PFSK-1 (cell line): ENCODE measurements around the gene MLIP.

Source experiments
- SIN3A ChIP-seq: IDR thresholded peaks from 2 replicates; pipeline ENCODE4 v1.6.1; 2012; ENCODE audit warnings: mild to moderate bottlenecking, low read length, moderate library complexity, borderline replicate concordance; ENCODE audit not compliant: insufficient read depth
- TF ChIP-seq, protein P1 (sequence below), 2 experiments: IDR thresholded peaks; 2 replicates each; pipeline versions ENCODE4 v1.6.1 to v1.8.0; 2011 to 2012; ENCODE audit warnings: low read depth in 2 of 2, low read length in 2 of 2, control low read depth in 1 of 2, inconsistent platforms in 1 of 2, mild to moderate bottlenecking in 1 of 2, moderate library complexity in 1 of 2; ENCODE audit not compliant: insufficient read depth in 1 of 2

DNA sequence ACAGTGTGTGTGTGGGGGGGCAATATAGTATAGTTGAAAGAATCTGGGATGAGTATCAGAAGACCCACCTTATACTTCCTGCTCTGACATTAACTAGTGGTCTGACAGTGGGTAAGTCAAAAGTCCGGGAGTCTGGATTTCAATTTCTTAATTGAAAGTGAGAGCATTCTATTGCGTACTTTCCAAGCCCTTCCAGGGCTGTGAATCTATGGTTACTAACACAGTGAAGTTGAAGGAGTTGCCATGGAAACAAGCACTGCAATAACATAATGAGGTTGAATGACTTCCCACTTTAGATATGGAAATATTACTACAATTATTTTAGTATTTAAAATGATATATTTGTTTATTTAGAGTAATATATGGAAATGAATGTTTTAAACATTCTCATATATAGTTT, 80.2 kb downstream of the MLIP start:
- TF ChIP-seq SIN3A, result no peak
- TF ChIP-seq, protein P1, sequence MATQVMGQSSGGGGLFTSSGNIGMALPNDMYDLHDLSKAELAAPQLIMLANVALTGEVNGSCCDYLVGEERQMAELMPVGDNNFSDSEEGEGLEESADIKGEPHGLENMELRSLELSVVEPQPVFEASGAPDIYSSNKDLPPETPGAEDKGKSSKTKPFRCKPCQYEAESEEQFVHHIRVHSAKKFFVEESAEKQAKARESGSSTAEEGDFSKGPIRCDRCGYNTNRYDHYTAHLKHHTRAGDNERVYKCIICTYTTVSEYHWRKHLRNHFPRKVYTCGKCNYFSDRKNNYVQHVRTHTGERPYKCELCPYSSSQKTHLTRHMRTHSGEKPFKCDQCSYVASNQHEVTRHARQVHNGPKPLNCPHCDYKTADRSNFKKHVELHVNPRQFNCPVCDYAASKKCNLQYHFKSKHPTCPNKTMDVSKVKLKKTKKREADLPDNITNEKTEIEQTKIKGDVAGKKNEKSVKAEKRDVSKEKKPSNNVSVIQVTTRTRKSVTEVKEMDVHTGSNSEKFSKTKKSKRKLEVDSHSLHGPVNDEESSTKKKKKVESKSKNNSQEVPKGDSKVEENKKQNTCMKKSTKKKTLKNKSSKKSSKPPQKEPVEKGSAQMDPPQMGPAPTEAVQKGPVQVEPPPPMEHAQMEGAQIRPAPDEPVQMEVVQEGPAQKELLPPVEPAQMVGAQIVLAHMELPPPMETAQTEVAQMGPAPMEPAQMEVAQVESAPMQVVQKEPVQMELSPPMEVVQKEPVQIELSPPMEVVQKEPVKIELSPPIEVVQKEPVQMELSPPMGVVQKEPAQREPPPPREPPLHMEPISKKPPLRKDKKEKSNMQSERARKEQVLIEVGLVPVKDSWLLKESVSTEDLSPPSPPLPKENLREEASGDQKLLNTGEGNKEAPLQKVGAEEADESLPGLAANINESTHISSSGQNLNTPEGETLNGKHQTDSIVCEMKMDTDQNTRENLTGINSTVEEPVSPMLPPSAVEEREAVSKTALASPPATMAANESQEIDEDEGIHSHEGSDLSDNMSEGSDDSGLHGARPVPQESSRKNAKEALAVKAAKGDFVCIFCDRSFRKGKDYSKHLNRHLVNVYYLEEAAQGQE (IDR thresholded peaks at IDR 0.05; ENCODE audit: insufficient read depth in 1 of 2, low read depth in 2 of 2, low read length in 2 of 2), result no peak
